Brain microvascular endothelial cell (primary cell): ENCODE data around the gene COQ5.

Experiments used
- DNase-seq: peaks from one replicate; pipeline ENCODE4 v3.0.0-alpha.2; 2020
- H3K27ac ChIP-seq: fragments of 250-450 bp; sonication (Bioruptor Pico); 2 replicates; pipeline ENCODE4 v1.5.1; 2020; ENCODE audit warnings: mild to moderate bottlenecking, moderate library complexity
- H3K27me3 ChIP-seq: fragments of 250-450 bp; sonication (Bioruptor Pico); replicated peaks from 2 replicates; pipeline ENCODE4 v1.5.1; 2020; ENCODE audit warnings: mild to moderate bottlenecking
- H3K36me3 ChIP-seq: fragments of 250-450 bp; sonication (Bioruptor Pico); replicated peaks from 2 replicates; pipeline ENCODE4 v1.5.1; 2020; ENCODE audit warnings: mild to moderate bottlenecking
- H3K4me3 ChIP-seq: 2 replicates; pipeline ENCODE4 v1.5.1; 2011; ENCODE audit warnings: low read depth, mild to moderate bottlenecking, control low read depth, low read length, moderate library complexity
- CTCF ChIP-seq: IDR thresholded peaks from 2 replicates; pipeline ENCODE4 v1.5.1; 2011; ENCODE audit warnings: low read depth, mild to moderate bottlenecking, moderate library complexity, low read length, control low read depth, inconsistent platforms; ENCODE audit errors: missing control alignments
- in situ Hi-C: cut with HindIII; loops from 2 replicates; pipeline ENCODE4 v1.10.0; 2017; ENCODE audit warnings: low sequenced_read_pairs, low pct_ligation_motif_present

The COQ5 gene

GRCh38 chr12:120480211-120480610 is 48.7 kb downstream of the COQ5 start:
- no peak for DNase-seq
- no peak overlapping the region for H3K4me3 ChIP-seq
- no peaks in the 10 kb centered on the region for H3K36me3 ChIP-seq
- no peak for TF ChIP-seq CTCF
- no peaks in the 10 kb centered on the region for H3K27me3 ChIP-seq
- H3K27ac ChIP-seq = no peak overlapping the region
- in situ Hi-C loops = no loop called here

- Histone ChIP-seq H3K27ac (no peak overlapping the region), H3K4me3 (no peak overlapping the region), H3K27me3 (no peaks in the 10 kb centered on the region), H3K36me3 (no peaks in the 10 kb centered on the region)
- no peak for TF ChIP-seq CTCF
- in situ Hi-C loops = no loop called here
- DNase-seq = no peak
These were observed 49.5 kb downstream of the COQ5 start for GRCh38 chr12:120479458-120479857.

GRCh38 chr12:120475643-120476042 is 53.3 kb downstream of the COQ5 start:
- Histone ChIP-seq H3K27ac (no peak overlapping the region), H3K36me3 (no peaks in the 10 kb centered on the region), H3K4me3 (no peak overlapping the region), H3K27me3 (no peaks in the 10 kb centered on the region)
- in situ Hi-C loops = no loop called here
- no peak for DNase-seq
- TF ChIP-seq CTCF = no peak

- no peaks in the 10 kb centered on the region for H3K27me3 ChIP-seq
- H3K27ac ChIP-seq = no peak overlapping the region
- peak; percentile 66 for DNase-seq
- H3K36me3 ChIP-seq = no peaks in the 10 kb centered on the region
- no peak for TF ChIP-seq CTCF
- in situ Hi-C loops = no loop called here
- no peak overlapping the region for H3K4me3 ChIP-seq
These were observed 54.4 kb downstream of the COQ5 start for GRCh38 chr12:120474616-120474960.

GRCh38 chr12:120473807-120474615 is 54.9 kb downstream of the COQ5 start:
- Histone ChIP-seq H3K27ac (no peak overlapping the region), H3K36me3 (no peaks in the 10 kb centered on the region), H3K27me3 (no peaks in the 10 kb centered on the region), H3K4me3 (no peak overlapping the region)
- no peak for DNase-seq
- in situ Hi-C loops = no loop called here
- TF ChIP-seq CTCF = no peak

GRCh38 chr12:120472521-120472920 is 56.4 kb downstream of the COQ5 start:
- Histone ChIP-seq H3K27ac (no peak overlapping the region), H3K36me3 (no peaks in the 10 kb centered on the region), H3K27me3 (no peaks in the 10 kb centered on the region), H3K4me3 (no peak overlapping the region)
- no peak for TF ChIP-seq CTCF
- DNase-seq = no peak
- in situ Hi-C loops = no loop called here
